ENCODE measurements around the gene POLR1D.

DNA sequence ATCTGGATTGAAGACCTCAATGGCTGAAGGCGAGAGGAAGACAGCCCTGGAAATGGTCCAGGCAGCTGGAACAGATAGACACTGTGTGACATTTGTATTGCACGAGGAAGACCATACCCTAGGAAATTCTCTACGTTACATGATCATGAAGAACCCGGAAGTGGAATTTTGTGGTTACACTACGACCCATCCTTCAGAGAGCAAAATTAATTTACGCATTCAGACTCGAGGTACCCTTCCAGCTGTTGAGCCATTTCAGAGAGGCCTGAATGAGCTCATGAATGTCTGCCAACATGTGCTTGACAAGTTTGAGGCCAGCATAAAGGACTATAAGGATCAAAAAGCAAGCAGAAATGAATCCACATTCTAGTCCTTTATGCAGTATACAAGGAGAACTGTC is 1.2 kb downstream of the POLR1D start:
- TF ChIP-seq, protein P1, sequence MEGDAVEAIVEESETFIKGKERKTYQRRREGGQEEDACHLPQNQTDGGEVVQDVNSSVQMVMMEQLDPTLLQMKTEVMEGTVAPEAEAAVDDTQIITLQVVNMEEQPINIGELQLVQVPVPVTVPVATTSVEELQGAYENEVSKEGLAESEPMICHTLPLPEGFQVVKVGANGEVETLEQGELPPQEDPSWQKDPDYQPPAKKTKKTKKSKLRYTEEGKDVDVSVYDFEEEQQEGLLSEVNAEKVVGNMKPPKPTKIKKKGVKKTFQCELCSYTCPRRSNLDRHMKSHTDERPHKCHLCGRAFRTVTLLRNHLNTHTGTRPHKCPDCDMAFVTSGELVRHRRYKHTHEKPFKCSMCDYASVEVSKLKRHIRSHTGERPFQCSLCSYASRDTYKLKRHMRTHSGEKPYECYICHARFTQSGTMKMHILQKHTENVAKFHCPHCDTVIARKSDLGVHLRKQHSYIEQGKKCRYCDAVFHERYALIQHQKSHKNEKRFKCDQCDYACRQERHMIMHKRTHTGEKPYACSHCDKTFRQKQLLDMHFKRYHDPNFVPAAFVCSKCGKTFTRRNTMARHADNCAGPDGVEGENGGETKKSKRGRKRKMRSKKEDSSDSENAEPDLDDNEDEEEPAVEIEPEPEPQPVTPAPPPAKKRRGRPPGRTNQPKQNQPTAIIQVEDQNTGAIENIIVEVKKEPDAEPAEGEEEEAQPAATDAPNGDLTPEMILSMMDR (IDR thresholded peaks at IDR 0.05 in 8 of 11, conservative IDR thresholded peaks at IDR 0.05 in 3 of 11): no peak
- TF ChIP-seq POLR2AphosphoS5 (IDR thresholded peaks at IDR 0.05): no peak

Data from spleen (tissue), 7 donors.